HG02938 (cell line): ENCODE measurements around the gene ASPSCR1.

Experiments used
- ATAC-seq: cut with Tn5 transposase; IDR thresholded peaks from one replicate; pipeline ENCODE4 v1.9.1; 2021; ENCODE audit warnings: mild to moderate bottlenecking, moderate library complexity; ENCODE audit not compliant: unreplicated experiment

Gene ASPSCR1

GRCh38 chr17:82011617-82012187, 34.3 kb downstream of the ASPSCR1 start:
- no peak for ATAC-seq

- ATAC-seq: no peak
Observed at GRCh38 chr17:82012261-82012639, 34.8 kb downstream of the ASPSCR1 start.

GRCh38 chr17:82012640-82013295, 35.3 kb downstream of the ASPSCR1 start:
- no peak for ATAC-seq

GRCh38 chr17:82013341-82013740, 35.9 kb downstream of the ASPSCR1 start:
- ATAC-seq: no peak

- ATAC-seq: no peak
Observed at GRCh38 chr17:82013772-82014321, 36.4 kb downstream of the ASPSCR1 start.

- no peak for ATAC-seq
Observed at GRCh38 chr17:82014432-82014831, 37.0 kb downstream of the ASPSCR1 start.

GRCh38 chr17:82014971-82015310, 37.5 kb downstream of the ASPSCR1 start:
- ATAC-seq: no peak

- ATAC-seq: no peak
Observed at GRCh38 chr17:82015311-82015971, 38.0 kb downstream of the ASPSCR1 start.

GRCh38 chr17:82016061-82016874, 38.8 kb downstream of the ASPSCR1 start:
- no peak for ATAC-seq

GRCh38 chr17:82016875-82017459, 39.5 kb downstream of the ASPSCR1 start:
- no peak for ATAC-seq

GRCh38 chr17:82017612-82018151, 40.3 kb downstream of the ASPSCR1 start:
- ATAC-seq: no peak

- no peak for ATAC-seq
Observed at GRCh38 chr17:82018152-82018988, 40.9 kb downstream of the ASPSCR1 start.

GRCh38 chr17:82018989-82019689, 41.7 kb downstream of the ASPSCR1 start:
- no peak for ATAC-seq

- ATAC-seq: no peak
Observed at GRCh38 chr17:82019690-82020571, 42.5 kb downstream of the ASPSCR1 start.

GRCh38 chr17:82020572-82021106, 43.2 kb downstream of the ASPSCR1 start:
- ATAC-seq: no peak

GRCh38 chr17:82021107-82021899, 43.9 kb downstream of the ASPSCR1 start:
- ATAC-seq: no peak

GRCh38 chr17:82021900-82022309, 44.5 kb downstream of the ASPSCR1 start:
- ATAC-seq: no peak
